ENCODE results near the gene KCNH1.

KCNH1 gene

GRCh38 chr1:210705086-210705485 lies 428.9 kb downstream of the KCNH1 start:
- DNase-seq, result no peak

GRCh38 chr1:210703593-210703992 lies 430.4 kb downstream of the KCNH1 start:
- DNase-seq, result no peak

- DNase-seq, result no peak
Measured at GRCh38 chr1:210702506-210702905, 431.4 kb downstream of the KCNH1 start.

GRCh38 chr1:210700511-210700910 lies 433.4 kb downstream of the KCNH1 start:
- no peak for DNase-seq

- no peak for DNase-seq
Measured at GRCh38 chr1:210700083-210700482, 433.9 kb downstream of the KCNH1 start.

GRCh38 chr1:210698661-210699060 lies 435.3 kb downstream of the KCNH1 start:
- DNase-seq, result no peak

GRCh38 chr1:210697185-210697584 lies 436.8 kb downstream of the KCNH1 start:
- no peak for DNase-seq

- no peak for DNase-seq
Measured at GRCh38 chr1:210696709-210697108, 437.2 kb downstream of the KCNH1 start.

- DNase-seq, result no peak
Measured at GRCh38 chr1:210695026-210695425, 438.9 kb downstream of the KCNH1 start.

GRCh38 chr1:210692796-210693195 lies 441.2 kb downstream of the KCNH1 start:
- peak; percentile 1 for DNase-seq

GRCh38 chr1:210691039-210691610 lies 442.8 kb downstream of the KCNH1 start:
- DNase-seq, result no peak

GRCh38 chr1:210690236-210690635 lies 443.7 kb downstream of the KCNH1 start:
- no peak for DNase-seq

GRCh38 chr1:210689826-210690225 lies 444.1 kb downstream of the KCNH1 start:
- no peak for DNase-seq

GRCh38 chr1:210688512-210689234 lies 445.3 kb downstream of the KCNH1 start:
- no peak for DNase-seq

GRCh38 chr1:210687582-210688279 lies 446.2 kb downstream of the KCNH1 start:
- no peak for DNase-seq

GRCh38 chr1:210686841-210687240 lies 447.1 kb downstream of the KCNH1 start:
- no peak for DNase-seq

- DNase-seq, result no peak
Measured at GRCh38 chr1:210685295-210685650, 448.7 kb downstream of the KCNH1 start.

- no peak for DNase-seq
Measured at GRCh38 chr1:210684466-210685294, 449.3 kb downstream of the KCNH1 start.

- DNase-seq, result no peak
Measured at GRCh38 chr1:210683403-210684047, 450.4 kb downstream of the KCNH1 start.

- DNase-seq, result no peak
Measured at GRCh38 chr1:210681158-210681557, 452.8 kb downstream of the KCNH1 start.

- no peak for DNase-seq
Measured at GRCh38 chr1:210678306-210678705, 455.6 kb downstream of the KCNH1 start.

- DNase-seq, result no peak
Measured at GRCh38 chr1:210677533-210677932, 456.4 kb downstream of the KCNH1 start.

- DNase-seq, result no peak
Measured at GRCh38 chr1:210676539-210676938, 457.4 kb downstream of the KCNH1 start.

Measured in GF-D8 (cell line).